GM19467 (cell line): Measurements from ENCODE around the gene ST6GALNAC1.

Experiments used
- ATAC-seq: cut with Tn5 transposase; IDR thresholded peaks from one replicate; pipeline ENCODE4 v1.9.1; 2021; ENCODE audit warnings: mild to moderate bottlenecking, moderate library complexity; ENCODE audit not compliant: unreplicated experiment

ST6GALNAC1 gene

DNA sequence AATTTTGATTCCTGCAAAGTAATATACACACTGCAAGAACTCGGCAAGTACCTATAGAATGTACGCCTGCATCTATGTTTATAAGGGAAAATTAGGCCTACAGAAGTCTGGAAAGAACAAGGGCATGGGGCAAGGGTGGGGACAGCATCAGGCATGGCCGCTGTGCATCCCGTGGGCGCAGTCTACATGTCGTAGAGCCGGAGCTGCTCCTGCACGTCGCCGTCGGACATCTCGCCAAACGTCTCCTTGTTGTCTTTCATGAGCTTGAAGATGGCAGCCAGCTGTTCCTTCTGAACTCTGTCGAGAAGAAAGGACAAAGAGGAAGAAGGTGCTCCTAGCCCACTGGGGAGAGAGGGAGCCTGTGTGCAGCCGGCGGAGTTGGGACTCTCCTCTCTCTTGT lies 33.8 kb upstream of the ST6GALNAC1 start:
- no peak for ATAC-seq

GRCh38 chr17:76676629-76677028 lies 33.1 kb upstream of the ST6GALNAC1 start:
- ATAC-seq, result no peak

GRCh38 chr17:76675648-76676047 lies 32.1 kb upstream of the ST6GALNAC1 start:
- no peak for ATAC-seq

- ATAC-seq, result no peak
Observed at GRCh38 chr17:76674600-76674999, 31.0 kb upstream of the ST6GALNAC1 start.

- no peak for ATAC-seq
Observed at GRCh38 chr17:76673729-76674128, 30.2 kb upstream of the ST6GALNAC1 start.

DNA sequence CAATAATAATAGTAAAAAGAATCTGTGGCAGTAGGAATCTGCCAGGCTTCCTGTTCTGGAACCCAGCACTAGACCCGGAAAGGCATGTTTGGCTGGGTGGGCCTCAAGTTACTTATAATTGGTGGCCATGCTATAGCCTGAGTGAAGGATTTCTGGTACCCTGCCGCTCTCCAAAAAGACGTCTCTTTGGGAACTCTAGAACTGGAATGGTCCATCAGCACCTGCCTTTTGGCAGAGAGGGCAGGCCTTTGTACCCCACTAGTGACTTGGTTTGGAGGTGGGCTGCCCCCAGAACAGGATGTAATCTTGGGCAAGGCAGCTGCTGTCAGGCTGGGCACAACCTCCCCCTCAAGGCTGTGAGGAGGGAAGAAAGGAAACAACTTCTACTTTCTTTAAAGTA lies 29.3 kb upstream of the ST6GALNAC1 start:
- no peak for ATAC-seq

DNA sequence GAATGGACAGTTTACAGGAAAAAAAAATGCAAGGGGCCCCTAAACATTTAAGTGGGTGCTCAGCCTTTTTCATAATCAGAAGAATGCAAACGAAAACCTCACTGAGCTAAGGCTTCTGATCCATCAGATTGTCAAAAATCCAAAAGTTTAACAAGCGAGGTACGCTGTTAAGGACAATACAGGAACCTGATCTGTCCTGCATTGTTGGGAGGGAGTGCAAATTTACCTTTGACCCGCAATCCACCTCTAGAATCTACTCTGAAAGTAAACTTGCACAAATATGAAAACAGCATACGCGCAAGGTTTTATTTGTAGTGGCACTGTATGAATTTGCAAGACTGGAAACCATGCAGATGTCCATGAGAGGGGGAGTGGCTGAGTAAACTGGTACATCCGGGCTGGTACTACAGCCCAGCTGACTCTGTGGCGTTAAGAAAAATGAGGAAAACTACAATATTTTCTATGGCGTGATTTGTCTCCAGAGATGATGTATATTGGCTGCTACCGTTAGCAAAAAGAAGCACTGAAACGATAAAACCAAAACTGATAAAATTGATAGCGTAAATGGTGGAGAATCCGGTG lies 28.8 kb upstream of the ST6GALNAC1 start:
- ATAC-seq, result no peak

- no peak for ATAC-seq
Observed at GRCh38 chr17:76671912-76672262, 28.3 kb upstream of the ST6GALNAC1 start.

GRCh38 chr17:76671123-76671911 lies 27.8 kb upstream of the ST6GALNAC1 start:
- peak; percentile 98 for ATAC-seq

- no peak for ATAC-seq
Observed at GRCh38 chr17:76670718-76671122, 27.2 kb upstream of the ST6GALNAC1 start.

DNA sequence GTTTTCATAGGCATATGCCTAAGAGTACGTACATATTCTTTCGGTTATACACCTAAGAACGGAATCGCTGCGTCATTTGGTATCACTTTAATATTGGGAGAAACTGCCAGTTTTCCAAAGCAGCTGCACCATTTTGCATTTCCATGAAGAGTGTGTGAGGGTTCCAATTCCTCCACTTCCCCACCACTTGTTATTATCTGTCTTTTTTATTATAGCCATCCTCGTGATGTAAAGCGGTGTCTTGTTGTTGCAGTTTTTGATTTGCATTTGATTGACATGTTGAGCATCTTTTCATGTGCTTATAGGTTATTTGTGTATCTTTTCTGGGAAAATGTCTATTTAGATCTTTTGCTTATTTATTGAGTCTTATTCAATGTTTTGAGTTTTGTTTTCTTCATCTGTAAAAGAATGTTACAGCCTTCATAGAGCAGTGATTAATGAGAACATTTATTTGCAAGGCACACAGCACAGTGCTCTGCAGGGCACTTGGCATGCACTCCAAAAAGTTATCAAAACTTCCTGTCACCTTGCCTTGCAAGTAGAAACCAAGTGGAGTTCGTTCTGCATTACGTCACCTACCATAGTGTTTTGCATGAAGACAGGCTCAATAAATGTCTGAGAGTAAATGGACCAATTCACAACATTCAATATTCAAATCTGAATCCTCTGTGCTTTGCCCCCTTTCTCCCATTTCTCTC lies 26.6 kb upstream of the ST6GALNAC1 start:
- ATAC-seq, result no peak

DNA sequence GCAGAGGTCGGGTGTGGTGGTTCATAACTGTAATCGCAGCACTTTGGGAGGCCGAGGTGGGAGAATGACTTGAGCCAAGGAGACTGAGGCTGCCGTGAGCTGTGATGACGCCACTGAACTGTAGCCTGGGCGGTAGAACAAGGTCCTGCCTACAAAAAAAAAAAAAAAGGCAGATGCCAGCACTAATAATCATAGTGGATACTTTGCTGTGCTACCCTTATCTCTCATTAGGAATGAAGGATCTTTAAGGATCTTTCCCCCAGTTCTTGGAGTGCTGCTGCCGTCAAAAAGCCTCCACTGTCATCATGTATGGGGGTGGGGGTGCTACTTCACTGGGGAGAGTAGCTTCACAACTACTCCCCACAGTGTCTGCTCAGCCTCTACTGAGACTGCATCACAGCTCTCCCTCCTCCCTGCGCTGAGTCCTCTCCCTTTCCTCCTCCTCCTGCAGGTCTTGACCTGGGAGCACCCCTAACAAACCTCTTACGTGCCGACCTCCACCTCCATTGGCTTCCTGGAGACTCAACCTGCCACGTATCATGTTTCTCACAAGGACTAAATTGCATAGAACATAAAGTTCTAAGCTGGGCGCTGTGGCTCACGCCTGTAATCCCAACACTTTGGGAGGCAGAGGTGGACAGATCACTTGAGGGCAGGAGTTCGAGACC lies 24.4 kb upstream of the ST6GALNAC1 start:
- no peak for ATAC-seq

DNA sequence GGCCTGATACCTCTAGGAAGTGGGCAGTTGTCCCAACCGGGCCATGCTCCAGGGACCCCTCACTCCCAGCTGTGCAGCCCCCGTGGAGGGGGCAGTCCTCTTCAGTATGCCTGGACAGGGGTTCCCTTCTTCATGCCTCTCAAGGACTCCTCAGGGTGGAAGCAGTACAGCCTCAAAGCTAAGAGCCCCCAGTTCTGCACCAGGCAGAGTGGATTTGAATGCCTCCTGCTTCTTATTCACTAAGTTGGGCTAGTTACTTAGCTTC lies 23.9 kb upstream of the ST6GALNAC1 start:
- ATAC-seq, result no peak

DNA sequence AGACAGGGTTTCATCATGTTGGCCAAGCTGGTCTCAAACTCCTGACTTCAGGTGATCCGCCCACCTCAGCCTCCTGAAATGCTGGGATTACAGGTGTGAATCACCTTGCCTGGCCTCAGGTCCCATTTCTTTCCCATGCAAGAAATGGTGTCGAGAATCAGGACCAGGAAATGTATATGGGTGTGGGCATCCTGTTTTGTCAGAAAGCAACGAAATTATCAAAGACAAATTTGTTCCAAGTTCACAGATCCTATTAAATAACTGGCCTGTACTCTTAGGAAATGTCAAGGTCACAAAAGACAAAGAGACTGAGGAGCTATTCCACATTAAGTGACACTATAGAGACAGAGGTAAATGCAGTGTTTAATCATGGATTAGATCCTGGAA lies 17.1 kb upstream of the ST6GALNAC1 start:
- ATAC-seq, result no peak

DNA sequence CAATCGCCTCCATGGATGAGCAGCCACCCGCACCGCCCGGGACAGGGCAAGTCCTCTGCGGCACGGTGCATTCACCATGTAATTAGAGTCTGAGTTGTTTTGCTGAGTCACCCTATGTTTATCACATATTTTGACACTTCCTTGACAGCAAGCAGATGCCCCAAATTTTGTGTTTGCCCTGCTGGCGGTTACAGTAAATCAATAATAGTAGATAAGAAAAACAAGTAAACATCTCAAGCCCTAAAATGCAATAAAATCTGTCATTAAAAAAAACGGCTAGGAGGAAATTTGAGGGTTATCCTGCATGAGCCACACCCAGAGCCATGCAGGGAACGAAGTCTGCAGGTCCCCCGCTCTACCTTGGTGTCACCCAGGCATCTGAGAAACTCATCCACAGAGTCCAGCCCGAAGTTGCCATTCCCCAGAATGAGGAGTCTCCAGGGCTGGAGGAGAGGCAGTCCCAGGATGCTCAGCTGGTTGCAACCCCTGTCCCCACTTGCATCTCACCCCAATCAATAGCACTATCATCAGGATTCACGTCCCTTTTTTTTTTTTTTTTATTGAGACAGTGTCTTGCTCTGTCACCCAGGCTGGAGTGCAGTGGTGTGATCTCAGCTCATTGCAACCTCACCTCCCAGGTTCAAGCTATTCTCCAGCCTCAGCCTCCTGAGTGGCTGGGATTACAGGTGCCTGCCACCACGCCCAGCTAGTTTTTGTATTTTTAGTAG lies 16.5 kb upstream of the ST6GALNAC1 start:
- ATAC-seq, result no peak

DNA sequence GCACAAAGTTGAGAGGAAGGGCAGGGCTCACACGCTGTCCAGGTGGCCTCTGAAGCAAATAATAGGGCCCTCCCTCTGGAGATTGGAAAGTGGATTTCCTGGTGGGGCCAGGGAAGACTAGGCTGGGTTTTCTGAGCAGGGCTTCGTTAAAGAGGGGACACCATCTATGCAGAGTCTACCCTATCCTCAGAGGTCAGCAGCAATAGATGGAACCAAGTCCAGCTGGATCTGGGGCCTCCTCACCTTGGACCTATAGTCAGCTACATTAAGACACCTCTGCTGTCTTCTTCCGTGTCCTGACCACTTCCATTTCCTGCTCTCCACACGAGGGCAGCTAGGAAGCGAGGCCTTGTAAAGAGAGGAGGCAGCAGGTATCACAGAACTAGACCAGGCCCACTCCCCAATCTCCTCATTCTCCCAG lies 14.7 kb upstream of the ST6GALNAC1 start:
- no peak for ATAC-seq

- no peak for ATAC-seq
Observed at GRCh38 chr17:76657505-76658241, 14.1 kb upstream of the ST6GALNAC1 start.

- no peak for ATAC-seq
Observed at GRCh38 chr17:76654408-76654807, 10.9 kb upstream of the ST6GALNAC1 start.

- ATAC-seq, result no peak
Observed at GRCh38 chr17:76650504-76650903, 6.9 kb upstream of the ST6GALNAC1 start.

- no peak for ATAC-seq
Observed at GRCh38 chr17:76646712-76647111, 3.2 kb upstream of the ST6GALNAC1 start.

DNA sequence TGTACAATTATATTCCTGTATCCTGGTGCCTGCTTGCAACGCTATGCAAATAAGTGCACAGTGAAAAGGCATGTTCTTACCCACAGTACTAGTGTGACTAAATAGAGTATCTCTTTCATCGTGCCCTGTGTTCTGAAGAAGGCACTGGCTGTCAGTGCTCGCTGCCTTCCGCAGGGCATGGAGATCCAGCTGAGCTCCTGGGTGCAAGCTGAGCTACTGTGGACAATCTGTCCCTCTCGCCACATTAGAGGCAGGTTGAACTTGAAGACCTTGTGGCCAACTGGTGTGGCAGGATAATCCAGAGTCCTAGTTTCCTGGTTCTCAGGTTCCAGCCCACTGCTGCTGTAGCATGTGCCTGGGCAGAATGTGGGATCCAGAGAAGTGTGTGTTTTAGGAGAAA lies 1.9 kb upstream of the ST6GALNAC1 start:
- no peak for ATAC-seq
